ENCODE results near the gene FRS2.

- TF ChIP-seq CTCF (conservative IDR thresholded peaks at IDR 0.05) (no peak), ZFX (IDR thresholded peaks at IDR 0.05) (no peak)
Observed at GRCh38 chr12:69466867-69467266, 3.3 kb upstream of the FRS2 start.

Data from C4-2B (cell line).